Epithelial cell of prostate (primary cell): Measurements from ENCODE around the gene SLC22A5.
A peak's percentile ranks its signal among the peaks of the same experiment; 100 is the strongest.
"Not testable (repeated sequence)": the region's sequence is repeated elsewhere in the genome, so short reads cannot be mapped to it uniquely, and the experiment has no call there.

Experiments
- DNase-seq: peaks from one replicate; pipeline ENCODE4 v3.0.0-alpha.2; 2011; ENCODE audit warnings: low read depth, low spot score
- H3K27ac ChIP-seq: fragments of 450-650 bp; 2 replicates; pipeline ENCODE4 v1.5.1; 2017; ENCODE audit warnings: mild to moderate bottlenecking

Gene SLC22A5

DNA sequence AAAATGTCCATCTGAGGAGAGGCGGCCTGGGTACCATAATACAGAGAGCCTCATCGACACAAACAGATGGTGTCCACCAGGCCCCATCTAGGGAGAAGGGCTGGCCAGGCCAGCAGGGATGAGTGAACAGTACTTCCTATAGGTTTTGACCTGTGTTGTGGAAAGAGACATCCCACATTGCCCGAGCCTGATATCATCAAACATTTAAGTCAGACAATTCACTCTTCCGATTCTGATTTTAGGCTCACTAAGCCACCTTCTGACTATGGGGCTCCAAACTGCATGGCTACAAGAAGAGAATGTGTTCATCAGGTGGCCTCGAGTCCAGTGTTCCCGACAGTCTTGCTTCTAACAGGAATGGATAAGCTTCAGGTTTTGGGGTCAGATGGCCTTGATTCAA lies 38.9 kb downstream of the SLC22A5 start:
- no peak for DNase-seq
- H3K27ac ChIP-seq, result no peak overlapping the region

DNA sequence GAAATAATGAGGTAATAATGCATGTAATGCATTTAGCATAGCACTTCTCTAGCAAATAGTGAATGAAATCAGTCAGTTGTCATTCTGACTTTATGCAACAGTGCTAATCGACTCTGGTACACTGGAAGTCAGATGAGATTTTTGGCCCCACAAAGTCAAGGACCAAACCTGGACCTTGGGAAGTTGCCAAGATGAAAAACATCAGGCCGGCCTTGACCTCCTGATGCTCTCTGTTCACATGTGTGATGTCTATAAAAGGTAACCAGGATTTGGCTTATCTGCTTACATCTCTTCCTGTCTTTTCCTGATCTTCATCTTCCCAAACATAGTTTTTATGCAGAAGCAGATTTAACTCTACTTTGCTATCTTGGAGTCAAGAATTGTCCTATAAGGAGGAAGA lies 39.5 kb downstream of the SLC22A5 start:
- DNase-seq, result no peak
- H3K27ac ChIP-seq, result no peak overlapping the region

DNA sequence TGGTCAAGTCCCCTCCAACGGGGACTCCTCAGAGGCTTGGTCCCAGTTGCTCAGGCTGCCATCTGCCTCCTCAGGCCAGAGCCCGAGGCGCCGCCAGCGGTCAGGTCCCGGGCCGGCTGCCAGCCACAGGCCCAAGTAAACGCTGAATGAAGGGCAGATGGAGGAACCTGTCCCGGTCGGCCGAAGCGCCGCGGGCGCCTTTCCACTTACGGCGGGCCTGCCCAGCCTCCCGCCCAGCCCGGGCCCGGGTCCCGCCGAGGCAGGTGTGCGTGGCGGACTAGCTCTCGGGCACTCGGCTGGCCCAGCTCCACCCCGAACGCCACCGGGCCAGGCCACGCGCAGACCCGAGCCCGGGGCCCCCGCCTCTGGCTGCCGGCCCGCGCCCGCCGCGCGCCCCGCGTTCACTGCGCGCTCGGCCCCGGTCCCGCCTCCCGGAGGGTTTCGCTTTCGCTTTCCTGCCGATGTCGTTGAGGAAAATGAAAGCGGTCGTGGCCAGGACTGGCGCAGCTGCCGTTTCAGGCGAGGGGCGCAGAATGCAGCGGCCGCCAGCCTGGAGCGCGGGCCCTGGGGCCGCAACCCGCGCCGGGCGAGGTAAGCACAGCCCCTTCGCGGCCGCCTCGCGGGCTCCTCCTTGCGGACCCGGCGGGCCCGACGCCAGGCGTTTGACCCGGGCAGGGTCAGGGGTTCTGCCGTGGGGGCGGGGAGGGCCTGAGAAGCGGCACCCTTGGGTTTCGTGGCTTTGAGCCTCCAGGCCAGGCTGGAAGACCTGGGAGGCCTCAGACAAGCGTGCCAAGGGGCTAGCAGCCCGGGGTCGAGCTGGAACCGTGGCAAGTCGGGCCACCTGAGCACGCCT lies 41.2 kb downstream of the SLC22A5 start:
- H3K27ac ChIP-seq, result peak overlapping the region; percentile 85
- no peak for DNase-seq

DNA sequence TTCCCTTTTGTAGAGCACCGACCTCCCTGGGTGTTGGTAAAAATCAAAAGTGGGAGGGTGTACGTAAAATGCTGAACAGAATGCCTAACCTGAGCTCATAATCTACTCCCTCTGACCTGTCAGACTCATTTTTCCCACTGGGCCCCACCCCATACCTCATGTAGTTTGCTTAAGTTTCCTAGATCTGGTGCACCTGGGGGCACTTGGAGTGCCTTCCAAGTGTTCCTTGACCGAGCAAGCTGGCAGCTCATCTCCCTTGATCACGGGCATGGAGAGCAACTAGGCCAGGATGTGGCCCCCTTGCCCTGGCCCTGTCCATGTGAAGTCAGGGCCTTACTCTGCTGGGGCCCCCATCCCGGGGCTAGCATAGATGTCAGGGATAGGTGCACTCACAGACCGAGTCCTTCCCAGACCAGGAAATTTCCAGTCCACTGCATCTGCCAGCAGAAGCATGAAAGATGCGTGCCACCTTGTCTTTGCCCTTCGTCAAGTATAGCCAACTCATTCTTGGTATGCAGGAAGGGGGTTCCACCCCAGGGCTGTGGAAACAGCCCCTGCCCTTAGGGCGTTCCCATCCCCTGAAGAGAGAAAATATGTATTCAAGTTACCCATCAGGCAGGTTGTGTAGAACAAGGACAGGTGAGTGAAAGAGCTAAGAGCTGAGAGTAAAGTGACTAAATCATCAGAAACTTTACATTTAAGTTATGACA lies 41.9 kb downstream of the SLC22A5 start:
- no peak for DNase-seq
- peak overlapping the region; percentile 85 for H3K27ac ChIP-seq

DNA sequence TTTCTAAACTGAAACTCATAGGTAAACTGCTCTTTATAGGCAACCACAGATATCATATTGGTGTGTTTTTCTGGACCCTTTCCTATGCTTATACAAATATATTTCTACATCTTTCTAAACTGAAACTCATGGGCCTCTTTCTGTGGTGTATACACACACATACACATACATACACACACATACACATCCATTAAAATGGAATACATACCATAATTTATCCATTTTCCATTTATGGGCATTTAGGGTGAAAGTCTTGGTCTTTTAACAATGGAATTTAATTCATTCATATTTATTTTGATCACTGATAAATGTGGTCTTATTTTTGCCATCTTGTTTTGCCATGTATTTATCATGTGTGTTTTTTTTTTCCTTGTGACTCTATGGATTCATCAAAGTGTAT lies 44.1 kb downstream of the SLC22A5 start:
- no peak for DNase-seq
- H3K27ac ChIP-seq, result no peak overlapping the region

DNA sequence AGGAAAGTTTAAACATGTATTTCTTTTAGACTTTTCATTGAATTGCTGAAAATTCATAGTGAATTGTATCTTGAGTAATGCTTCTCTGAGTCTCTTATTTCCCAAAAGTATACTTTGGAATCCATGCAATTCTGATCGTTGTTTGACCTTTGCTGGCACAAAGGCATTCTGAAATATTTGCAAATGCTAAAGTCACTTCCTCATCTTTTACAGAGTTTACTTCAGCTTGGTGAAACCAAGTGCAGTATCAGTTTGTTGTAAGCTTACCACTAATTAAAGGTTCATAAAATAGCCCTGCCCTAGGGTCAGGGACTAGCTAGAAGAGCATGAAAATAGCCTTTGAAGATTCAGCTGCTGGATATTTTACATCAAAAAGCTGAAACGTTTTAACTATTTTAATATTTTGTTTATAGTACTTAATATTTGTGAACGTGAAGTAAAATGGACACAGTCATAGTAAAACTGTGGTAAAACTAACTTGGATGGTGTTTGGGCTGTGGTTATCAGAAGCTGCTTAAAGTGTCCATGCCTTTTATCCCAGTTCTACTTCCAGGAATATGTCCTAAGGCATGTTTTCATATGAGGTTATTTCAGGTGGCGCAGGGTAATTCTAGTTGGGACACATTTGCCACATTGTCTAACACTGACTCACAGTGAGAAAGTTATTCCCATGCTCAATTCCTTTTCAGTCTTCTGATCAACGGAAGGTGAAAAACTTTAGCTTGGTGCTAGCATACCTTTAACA lies 45.3 kb downstream of the SLC22A5 start:
- DNase-seq, result peak; percentile 63
- peak overlapping the region; percentile 70 for H3K27ac ChIP-seq

DNA sequence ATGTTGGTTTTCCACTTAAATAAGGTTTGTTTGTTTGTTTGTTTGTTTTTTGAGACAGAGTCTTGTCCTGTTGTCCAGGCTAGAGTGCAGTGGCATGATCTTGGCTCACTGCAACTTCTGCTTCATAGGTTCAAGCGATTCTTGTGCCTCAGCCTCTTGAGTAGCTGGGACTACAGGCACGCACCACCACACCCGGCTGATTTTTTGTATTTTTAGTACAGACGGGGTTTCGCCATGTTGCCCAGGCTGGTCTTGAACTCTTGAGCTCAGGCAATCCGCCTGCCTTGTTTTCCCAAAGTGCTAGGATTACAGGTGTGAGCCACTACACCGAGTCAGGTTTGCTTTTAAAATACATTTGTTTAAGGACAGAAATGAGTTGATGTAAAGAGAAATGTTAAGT lies 46.0 kb downstream of the SLC22A5 start:
- peak overlapping the region; percentile 70 for H3K27ac ChIP-seq
- not testable (repeated sequence) for DNase-seq

DNA sequence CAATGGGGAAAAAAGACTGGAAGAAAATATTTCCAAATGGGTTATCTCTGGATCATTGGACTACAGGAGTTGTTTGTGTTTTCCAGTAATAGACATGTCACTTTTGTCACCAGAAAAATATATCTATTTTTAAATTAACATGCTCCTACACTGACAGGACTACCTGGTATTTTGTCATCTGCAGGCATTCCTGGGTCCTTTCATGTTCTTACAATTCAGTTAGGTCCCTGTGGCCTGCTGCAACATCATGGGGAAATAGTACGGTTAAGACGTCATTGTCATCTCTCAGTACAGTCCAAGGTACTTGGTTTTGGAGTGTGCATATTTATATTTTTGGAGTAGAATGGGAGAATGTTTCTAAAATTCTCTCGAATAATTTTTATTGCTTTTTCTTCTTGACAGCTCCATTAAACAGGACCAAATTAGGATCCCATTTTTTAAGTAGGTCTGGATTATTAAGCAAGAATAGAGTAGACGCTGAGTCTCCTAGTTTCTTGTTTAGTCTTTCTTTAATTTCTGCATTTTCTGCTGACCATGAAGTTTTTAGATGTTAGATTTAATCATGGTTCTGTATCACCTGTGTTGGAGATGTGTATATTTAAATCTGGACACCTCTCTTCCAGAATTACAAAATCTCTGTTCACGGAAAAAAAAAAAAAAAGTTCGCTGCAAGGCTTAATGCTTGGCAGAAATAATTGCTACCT lies 46.9 kb downstream of the SLC22A5 start:
- H3K27ac ChIP-seq, result peak overlapping the region; percentile 10
- DNase-seq, result no peak

DNA sequence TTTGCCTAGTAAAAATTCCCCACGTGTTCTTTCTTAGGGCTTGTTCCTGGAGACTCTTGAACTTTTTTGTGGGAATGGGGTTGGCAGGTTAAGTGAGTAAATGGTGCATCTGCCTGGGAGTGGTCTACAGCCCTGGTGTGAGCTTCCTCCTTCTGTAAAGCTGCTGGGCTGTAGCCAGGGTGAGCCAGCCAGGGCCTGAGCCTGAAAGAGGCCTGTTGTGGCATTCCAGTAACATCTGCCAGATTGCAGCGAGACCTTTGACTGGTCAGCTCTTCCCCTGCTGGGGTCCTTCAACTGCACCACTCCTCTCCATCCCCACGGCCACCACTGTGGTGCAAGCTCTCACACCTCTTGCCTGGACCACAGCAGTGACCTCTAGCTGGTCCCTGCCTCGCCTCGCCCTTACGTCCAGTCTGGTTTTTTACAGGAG lies 47.5 kb downstream of the SLC22A5 start:
- H3K27ac ChIP-seq, result peak overlapping the region; percentile 10
- no peak for DNase-seq

DNA sequence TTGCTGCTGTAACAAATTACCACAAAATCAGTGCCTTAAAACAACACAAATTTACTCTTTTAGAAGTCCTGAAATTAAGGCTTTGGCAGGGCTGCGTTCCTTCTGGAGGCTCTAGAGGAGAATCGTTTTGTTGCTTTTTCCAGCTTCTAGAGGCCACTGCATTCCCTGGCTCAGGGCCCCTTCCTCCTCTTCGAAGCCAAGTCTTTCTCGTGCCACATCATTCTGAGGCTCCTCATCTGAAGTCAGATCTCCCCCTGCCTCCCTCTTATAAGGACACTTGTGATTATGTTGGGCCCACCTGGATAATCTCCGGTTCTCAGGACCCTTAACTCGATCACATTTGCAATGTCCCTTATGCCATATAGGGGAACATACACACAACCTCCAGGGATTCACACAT lies 48.0 kb downstream of the SLC22A5 start:
- H3K27ac ChIP-seq, result peak overlapping the region; percentile 10
- DNase-seq, result no peak

DNA sequence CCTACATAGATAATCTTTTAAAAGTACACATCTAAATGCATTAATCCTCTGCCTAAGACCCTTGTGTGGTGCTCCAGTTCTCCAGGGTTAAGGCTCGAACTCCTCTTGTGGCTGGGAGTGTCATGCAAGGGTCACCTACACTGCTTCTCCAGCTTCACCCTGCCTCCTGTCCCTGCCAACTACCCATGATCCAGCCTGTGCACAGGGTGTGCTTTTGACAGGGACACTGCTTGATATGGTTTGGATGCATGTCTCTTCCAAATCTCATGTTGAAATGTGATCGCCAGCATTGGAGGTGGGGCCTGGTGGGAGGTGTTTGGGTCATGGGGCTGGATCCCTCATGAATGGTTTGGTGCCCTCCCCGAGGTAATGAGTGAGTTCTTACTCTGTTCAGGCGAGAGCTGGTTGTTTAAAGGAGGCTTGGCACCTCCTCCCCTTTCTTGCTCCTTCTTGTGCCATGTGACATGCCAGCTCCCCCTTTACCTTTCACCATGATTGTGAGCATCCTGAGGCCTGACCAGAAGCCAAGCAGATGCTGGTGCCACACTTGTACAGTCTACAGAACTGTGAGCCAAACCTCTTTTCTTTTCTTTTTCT lies 48.5 kb downstream of the SLC22A5 start:
- no peak overlapping the region for H3K27ac ChIP-seq
- no peak for DNase-seq

DNA sequence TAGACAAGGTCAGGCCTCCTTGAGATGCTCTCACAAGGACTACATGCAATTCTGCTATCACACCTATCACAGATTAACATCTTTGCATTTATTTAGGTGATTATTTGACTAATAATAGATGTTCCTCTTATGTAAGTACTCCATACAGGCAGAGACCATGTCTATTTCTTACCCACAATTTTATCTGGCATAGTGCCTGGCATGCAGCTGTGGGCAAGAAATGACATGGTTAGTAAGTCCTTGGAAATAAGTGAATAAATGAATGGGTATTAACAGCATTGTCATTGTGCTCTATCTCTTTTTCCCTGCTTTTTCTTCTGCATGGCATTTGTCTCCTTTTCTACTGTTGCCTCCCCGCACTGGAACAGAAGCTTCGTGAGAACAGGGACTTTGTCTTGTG lies 49.4 kb downstream of the SLC22A5 start:
- DNase-seq, result no peak
- no peak overlapping the region for H3K27ac ChIP-seq

DNA sequence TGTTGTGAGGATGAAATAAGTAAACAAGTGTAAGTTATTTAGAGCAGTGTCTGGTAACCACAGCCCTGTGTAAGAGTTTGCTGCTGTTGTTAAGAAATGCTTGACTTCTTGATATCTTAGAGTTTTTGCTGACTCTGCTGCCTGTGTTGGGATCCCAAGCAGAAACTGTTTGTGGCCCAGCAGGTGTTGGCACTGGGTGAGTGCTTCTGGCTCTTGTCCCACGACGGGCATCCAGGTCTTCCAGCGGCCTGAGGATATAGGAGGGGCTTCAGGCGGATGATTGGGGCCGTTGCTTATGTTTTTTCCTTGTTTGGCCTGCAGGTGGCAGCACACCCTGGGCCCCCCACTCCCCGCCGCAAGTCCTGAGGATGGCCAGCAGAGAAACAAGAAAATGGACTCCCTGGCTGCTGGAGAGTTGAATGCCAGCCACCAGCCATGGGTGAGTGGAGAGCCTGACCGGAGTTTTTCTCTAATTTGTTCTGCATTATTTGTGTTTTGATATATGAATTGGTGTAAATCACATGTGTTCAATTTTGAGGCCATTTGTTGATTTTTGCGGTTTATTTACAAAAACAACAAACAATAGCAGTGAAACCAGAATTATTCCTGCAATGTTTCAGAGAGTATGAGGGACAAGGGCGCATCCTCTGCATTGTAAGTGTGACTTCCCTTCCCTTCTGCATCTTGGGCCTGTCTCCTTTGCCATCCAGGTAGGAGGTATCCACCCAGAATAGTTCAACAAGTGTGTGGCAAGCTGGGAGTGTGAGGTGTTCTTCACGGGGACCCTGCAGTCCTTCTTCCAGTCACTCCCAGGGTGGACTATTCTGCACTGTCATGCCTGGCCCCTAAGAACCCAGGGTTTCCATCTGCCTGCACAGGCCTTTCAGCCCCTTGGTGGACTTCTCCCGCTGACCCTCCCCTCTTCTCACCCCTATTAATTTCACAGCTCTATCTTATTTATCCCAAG lies 50.3 kb downstream of the SLC22A5 start:
- DNase-seq, result no peak
- no peak overlapping the region for H3K27ac ChIP-seq

DNA sequence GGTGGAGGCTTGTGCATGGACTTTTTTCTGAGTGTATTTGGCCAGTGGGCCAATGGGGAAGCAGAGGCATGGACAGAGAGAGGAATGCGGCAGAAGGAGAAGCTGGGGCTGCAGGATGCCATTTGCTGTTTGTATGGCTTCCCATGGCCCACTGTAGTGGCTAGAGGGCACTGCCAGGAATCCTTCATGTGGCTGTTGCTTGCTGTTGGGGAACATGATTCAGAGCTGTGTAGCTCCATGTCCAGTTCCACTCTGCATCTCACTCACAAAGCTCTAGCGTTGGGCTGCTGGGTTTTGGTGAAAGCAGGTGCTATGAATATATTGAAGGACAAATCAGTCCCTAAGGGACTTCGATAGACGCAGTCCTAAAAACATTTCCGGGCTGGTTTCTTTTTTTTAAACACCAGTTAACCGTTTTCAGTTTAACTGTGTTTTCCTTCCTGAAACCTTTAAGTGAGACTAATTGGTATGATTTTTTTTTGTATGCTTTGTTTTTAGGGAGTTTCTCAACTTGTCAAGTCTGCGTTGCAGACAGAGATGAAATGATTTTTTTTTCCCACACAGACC lies 51.3 kb downstream of the SLC22A5 start:
- no peak overlapping the region for H3K27ac ChIP-seq
- no peak for DNase-seq

DNA sequence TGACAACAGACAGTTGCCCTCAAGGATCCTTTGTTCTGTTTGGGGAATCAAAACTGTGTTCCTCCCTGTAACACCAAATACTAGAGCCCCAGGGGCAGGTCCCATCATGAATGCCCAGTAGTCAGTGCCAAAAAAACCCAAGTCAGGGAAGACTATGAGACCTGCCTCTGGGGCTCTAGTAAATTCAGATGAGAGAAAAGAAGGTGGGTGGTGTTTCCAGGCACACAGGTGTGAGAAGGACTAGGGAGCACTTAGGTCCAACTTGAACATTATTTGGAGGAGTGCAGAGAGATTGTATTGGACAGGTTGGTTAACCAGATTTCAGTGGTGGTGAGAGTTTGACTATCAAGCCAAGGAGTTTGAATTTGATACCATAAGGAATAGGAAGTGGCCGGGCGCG lies 52.0 kb downstream of the SLC22A5 start:
- no peak overlapping the region for H3K27ac ChIP-seq
- DNase-seq, result no peak

DNA sequence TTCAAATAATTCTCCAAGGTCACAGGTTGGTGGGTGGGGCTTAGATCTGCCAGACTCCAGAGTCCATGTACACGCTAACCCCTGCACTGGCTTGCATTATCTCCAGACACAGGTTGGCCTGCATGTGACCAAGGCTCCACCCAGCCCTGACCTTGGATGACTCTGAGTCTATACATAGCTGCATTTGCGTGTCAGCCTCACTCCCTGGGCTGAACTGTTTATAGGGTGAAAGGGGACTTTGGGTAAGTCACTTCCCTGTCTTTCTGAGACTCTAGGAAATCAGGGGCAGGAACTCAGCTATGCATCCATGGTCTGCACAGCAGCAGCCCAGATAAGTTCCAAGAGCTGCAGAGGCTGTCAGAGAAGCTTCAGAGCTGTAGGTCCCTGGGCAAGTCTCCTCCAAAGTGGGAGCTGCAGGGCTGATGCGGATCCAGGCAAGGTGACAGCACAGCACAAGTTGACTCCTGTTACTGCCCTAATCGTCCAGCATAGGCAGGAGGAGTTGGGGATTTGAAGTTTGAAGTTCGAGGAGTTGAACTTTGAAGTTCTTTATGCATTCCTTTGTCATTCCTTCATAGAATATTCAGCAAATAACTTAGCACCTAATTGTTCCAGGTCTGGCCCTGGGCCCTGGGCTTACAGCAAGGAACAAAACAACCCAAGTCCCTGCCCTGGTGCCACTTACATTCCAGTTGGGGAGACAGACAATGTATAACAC lies 53.4 kb downstream of the SLC22A5 start:
- H3K27ac ChIP-seq, result peak overlapping the region; percentile 47
- no peak for DNase-seq

DNA sequence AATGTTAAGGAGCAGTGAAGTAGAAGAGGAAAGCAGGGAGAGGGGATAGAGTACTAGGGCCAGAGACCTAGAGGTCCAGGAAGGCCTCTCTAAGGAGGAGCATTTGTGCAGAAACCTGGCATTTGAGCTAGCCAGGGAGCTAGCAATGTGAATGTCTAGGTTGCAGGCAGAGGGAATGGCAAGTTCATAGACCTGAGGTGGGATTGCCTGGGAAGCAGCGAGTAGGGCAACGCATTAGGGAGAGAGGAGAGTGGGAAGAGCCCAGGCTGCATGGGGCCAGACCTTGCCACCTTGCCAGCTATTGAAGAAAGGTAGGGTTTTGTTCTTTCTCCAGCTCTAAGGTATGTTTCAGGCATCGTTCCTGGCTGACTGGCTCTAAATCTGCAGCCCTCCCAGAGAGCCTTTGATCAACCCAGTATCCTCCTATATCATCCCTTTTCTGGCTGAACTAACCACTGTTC lies 54.0 kb downstream of the SLC22A5 start:
- no peak for DNase-seq
- peak overlapping the region; percentile 47 for H3K27ac ChIP-seq
